ENCODE results near the gene QSER1.

DNA sequence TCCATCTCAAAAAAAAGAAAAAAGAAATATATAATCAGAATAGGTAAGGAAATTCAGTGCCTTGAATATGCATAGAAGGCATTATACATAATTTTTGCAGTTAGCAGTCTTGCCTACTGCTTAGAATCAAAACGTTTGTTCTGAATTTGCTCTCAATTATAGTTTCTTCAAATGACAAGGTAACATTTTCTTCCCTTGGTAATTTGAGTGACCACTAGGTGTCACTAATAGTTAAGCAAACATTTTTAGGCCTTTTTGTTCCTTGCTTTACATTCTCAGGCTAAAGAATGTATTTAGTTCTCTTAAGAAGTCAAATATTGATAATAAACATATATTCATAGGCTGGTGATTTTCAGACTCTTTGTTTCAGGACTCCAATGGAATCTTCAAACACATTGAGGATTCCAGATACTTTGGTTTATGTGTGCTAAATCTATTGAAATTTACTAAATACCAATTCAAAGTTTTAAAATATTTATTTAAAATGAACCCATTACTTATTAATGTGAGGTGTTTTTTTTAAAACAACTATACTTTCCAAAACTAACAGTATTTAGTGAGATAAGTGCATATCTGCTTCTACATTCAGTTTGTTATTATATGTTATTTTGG lies 68.0 kb downstream of the QSER1 start:
- TF ChIP-seq, protein P1, sequence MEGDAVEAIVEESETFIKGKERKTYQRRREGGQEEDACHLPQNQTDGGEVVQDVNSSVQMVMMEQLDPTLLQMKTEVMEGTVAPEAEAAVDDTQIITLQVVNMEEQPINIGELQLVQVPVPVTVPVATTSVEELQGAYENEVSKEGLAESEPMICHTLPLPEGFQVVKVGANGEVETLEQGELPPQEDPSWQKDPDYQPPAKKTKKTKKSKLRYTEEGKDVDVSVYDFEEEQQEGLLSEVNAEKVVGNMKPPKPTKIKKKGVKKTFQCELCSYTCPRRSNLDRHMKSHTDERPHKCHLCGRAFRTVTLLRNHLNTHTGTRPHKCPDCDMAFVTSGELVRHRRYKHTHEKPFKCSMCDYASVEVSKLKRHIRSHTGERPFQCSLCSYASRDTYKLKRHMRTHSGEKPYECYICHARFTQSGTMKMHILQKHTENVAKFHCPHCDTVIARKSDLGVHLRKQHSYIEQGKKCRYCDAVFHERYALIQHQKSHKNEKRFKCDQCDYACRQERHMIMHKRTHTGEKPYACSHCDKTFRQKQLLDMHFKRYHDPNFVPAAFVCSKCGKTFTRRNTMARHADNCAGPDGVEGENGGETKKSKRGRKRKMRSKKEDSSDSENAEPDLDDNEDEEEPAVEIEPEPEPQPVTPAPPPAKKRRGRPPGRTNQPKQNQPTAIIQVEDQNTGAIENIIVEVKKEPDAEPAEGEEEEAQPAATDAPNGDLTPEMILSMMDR (IDR thresholded peaks at IDR 0.05) = peak; percentile 35 to 42
- TF ChIP-seq POLR2AphosphoS5 (IDR thresholded peaks at IDR 0.05) (no peak), POLR2A (IDR thresholded peaks at IDR 0.05) (no peak)
